ENCODE data around the gene DARS1. TPM values are rescaled to one million over a fixed set of nuclear protein-coding genes. Genes with fewer than 3 reads are reported as not detected.

The DARS1 gene
- total and polyA plus RNA-seq, 9 donors = 55.2 to 79.5 (median 69.7) TPM

- Histone ChIP-seq H3K36me3 (no peaks in the 10 kb centered on the region), H3K27ac (no peak overlapping the region), H3K4me1 (ENCODE audit: insufficient read depth) (no peaks in the 10 kb centered on the region), H3K4me3 (no peak overlapping the region), H3K27me3 (no peaks in the 10 kb centered on the region), H3K9me3 (no peaks in the 10 kb centered on the region)
- intact Hi-C loops (cut with DNase I) = no loop called here
- TF ChIP-seq CTCF (IDR thresholded peaks at IDR 0.05) (no peak), POLR2A (IDR thresholded peaks at IDR 0.05) (no peak), EP300 (IDR thresholded peaks at IDR 0.05) (no peak)
- WGBS, 3 donors = 60 to 83% (median 79%) methylated on average over 43 of the region's 43 CpGs
- DNase-seq = peak in 4 of 5 donors; percentile 18 to 48 (median 26)
Observed at GRCh38 chr2:136025057-136025973, 39.9 kb upstream of the DARS1 start.

GRCh38 chr2:136024616-136025015 is 39.2 kb upstream of the DARS1 start:
- Histone ChIP-seq H3K4me1 (ENCODE audit: insufficient read depth) (no peaks in the 10 kb centered on the region), H3K27me3 (no peaks in the 10 kb centered on the region), H3K4me3 (no peak overlapping the region), H3K9me3 (no peaks in the 10 kb centered on the region), H3K27ac (no peak overlapping the region), H3K36me3 (no peaks in the 10 kb centered on the region)
- intact Hi-C loops (cut with DNase I) = no loop called here
- DNase-seq = no peak
- TF ChIP-seq POLR2A (IDR thresholded peaks at IDR 0.05) (no peak), EP300 (IDR thresholded peaks at IDR 0.05) (no peak), CTCF (IDR thresholded peaks at IDR 0.05) (no peak)
- WGBS, 3 donors = 90 to 98% (median 98%) methylated on average over 3 of the region's 3 CpGs

- TF ChIP-seq EP300 (IDR thresholded peaks at IDR 0.05) (no peak), CTCF (IDR thresholded peaks at IDR 0.05) (no peak), POLR2A (IDR thresholded peaks at IDR 0.05) (no peak)
- WGBS, 3 donors = 98 to 100% (median 99%) methylated on average over 6 of the region's 6 CpGs
Observed at GRCh38 chr2:136024185-136024584, 38.8 kb upstream of the DARS1 start.

GRCh38 chr2:136023416-136023815 is 38.0 kb upstream of the DARS1 start:
- DNase-seq = no peak
- H3K4me1 ChIP-seq (ENCODE audit: insufficient read depth) = no peaks in the 10 kb centered on the region
- H3K27ac ChIP-seq = no peak overlapping the region
- WGBS, 3 donors = 88 to 95% (median 92%) methylated on average over 2 of the region's 2 CpGs
- H3K36me3 ChIP-seq = no peaks in the 10 kb centered on the region
- intact Hi-C loops (cut with DNase I) = no loop called here
- TF ChIP-seq CTCF (IDR thresholded peaks at IDR 0.05) (no peak), EP300 (IDR thresholded peaks at IDR 0.05) (no peak), POLR2A (IDR thresholded peaks at IDR 0.05) (no peak)
- H3K9me3 ChIP-seq = no peaks in the 10 kb centered on the region
- H3K4me3 ChIP-seq = no peak overlapping the region
- H3K27me3 ChIP-seq = no peaks in the 10 kb centered on the region

More at GRCh38 chr2:136024185-136024584, 38.8 kb upstream of the DARS1 start:
- H3K4me1 ChIP-seq (ENCODE audit: insufficient read depth) = no peaks in the 10 kb centered on the region
- H3K9me3 ChIP-seq = no peaks in the 10 kb centered on the region
- H3K4me3 ChIP-seq = no peak overlapping the region
- intact Hi-C loops (cut with DNase I) = no loop called here
- no peak for DNase-seq
- no peaks in the 10 kb centered on the region for H3K27me3 ChIP-seq
- no peaks in the 10 kb centered on the region for H3K36me3 ChIP-seq
- H3K27ac ChIP-seq = no peak overlapping the region
